ENCODE measurements around the gene PSMC4. TPM values are rescaled to one million over a fixed set of nuclear protein-coding genes. Genes with fewer than 3 reads are reported as not detected.
"Not testable (repeated sequence)": the region's sequence is repeated elsewhere in the genome, so short reads cannot be mapped to it uniquely, and the experiment has no call there.

The PSMC4 gene
- total RNA-seq, 4 donors from 2014 or later: 78.0 to 92.5 (median 87.7) TPM

GRCh38 chr19:39946532-39946931, 24.4 kb upstream of the PSMC4 start:
- intact Hi-C loops (cut with DNase I; ENCODE audit: low total_unique reads): no loop called here
- TF ChIP-seq POLR2A (IDR thresholded peaks at IDR 0.05) (no peak), CTCF (IDR thresholded peaks at IDR 0.05) (no peak)

DNA sequence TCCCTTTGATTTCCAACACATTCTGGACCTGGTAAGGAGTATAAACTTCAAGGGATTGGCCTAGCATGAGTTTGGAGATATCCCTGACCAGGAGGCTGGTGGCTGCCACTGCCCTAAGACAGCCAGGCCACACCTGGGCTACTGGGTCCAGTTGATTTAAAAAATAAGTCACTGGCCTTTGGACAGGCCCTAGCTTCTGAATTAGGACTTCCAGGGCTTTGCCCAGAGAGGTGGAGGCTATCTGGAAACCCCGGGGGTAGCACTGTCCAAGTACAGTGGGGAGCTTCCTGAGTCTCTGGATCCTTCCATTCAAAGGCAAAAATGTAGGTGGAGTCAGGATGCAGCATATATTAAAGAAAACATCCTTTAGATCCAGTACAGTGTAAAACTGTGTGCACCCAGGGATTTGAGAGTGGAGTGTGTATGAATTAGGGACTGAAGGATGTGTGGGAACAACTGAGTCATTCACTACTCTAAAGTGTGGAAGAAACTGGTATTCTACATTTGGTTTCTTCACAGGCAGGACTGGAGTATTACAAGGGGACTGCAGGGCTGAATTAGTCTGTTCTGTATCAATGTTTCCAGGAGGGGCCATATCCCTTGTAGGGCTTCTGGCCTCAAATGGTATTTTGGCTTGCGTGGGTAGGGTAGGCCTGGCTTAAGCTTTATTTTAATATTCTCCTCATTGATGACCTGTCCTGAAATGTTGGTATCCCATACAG, 21.8 kb upstream of the PSMC4 start:
- WGBS, 2 donors: 88 to 90% methylated on average over 2 of the region's 2 CpGs
- H3K4me3 ChIP-seq (ENCODE audit: low read depth, poor library complexity, severe bottlenecking): no peak overlapping the region
- intact Hi-C loops (cut with DNase I; ENCODE audit: low total_unique reads): no loop called here
- TF ChIP-seq POLR2A (IDR thresholded peaks at IDR 0.05): no peak
- no peak for TF ChIP-seq CTCF (IDR thresholded peaks at IDR 0.05)
- no peak for DNase-seq (ENCODE audit: low spot score in 2 of 2)

More at GRCh38 chr19:39946532-39946931, 24.4 kb upstream of the PSMC4 start:
- no peak overlapping the region for H3K4me3 ChIP-seq (ENCODE audit: low read depth, poor library complexity, severe bottlenecking)
- 74 to 86% methylated on average over 4 of the region's 4 CpGs for WGBS, 2 donors
- DNase-seq (ENCODE audit: low spot score in 2 of 2): no peak

DNA sequence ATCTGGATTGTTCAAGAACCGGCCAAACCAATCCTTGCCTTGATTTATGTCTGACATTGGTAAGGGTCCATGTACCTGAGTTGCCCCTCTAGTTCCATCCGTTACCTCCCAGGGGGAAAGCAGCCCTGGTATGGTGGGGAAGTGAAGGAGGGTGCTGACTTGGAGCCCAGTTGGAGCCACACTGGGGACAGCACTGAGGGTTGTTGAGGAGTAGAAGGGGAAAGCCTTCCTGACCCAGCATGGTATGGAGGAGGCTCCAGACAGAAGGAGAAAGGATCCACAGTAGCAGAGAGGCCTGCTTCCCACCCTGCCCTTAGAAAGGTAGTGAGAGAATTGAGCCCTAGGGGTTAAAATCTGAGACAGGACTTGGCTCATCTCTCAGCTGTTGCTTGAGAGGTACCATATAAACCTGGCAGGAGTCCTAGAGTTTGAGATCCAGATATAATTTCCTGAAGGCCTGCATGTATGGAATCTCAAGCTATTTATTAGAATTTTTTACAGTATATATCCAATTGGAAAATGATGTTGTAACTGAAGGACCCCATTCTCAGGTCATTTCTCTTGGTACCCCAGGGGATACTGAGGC, 19.8 kb upstream of the PSMC4 start:
- intact Hi-C loops (cut with DNase I; ENCODE audit: low total_unique reads): no loop called here
- 81 to 83% methylated on average over 2 of the region's 2 CpGs for WGBS, 2 donors
- no peak overlapping the region for H3K4me3 ChIP-seq (ENCODE audit: low read depth, poor library complexity, severe bottlenecking)
- no peak for TF ChIP-seq CTCF (IDR thresholded peaks at IDR 0.05)
- TF ChIP-seq POLR2A (IDR thresholded peaks at IDR 0.05): no peak
- DNase-seq (ENCODE audit: low spot score in 2 of 2): no peak

GRCh38 chr19:39951686-39952085, 19.3 kb upstream of the PSMC4 start:
- 40 to 56% methylated on average over 3 of the region's 3 CpGs for WGBS, 2 donors
- intact Hi-C loops (cut with DNase I; ENCODE audit: low total_unique reads): no loop called here
- no peak for DNase-seq (ENCODE audit: low spot score in 2 of 2)
- no peak overlapping the region for H3K4me3 ChIP-seq (ENCODE audit: low read depth, poor library complexity, severe bottlenecking)
- TF ChIP-seq CTCF (IDR thresholded peaks at IDR 0.05) (no peak), POLR2A (IDR thresholded peaks at IDR 0.05) (no peak)

- no peak for DNase-seq (ENCODE audit: low spot score in 2 of 2)
- TF ChIP-seq POLR2A (IDR thresholded peaks at IDR 0.05) (no peak), CTCF (IDR thresholded peaks at IDR 0.05) (no peak)
- no peak overlapping the region for H3K4me3 ChIP-seq (ENCODE audit: low read depth, poor library complexity, severe bottlenecking)
- intact Hi-C loops (cut with DNase I; ENCODE audit: low total_unique reads): no loop called here
- 86 to 91% methylated on average over 7 of the region's 7 CpGs for WGBS, 2 donors
These were observed 17.1 kb upstream of the PSMC4 start for GRCh38 chr19:39953915-39954314.

- 91 to 93% methylated on average over 5 of the region's 5 CpGs for WGBS, 2 donors
- intact Hi-C loops (cut with DNase I; ENCODE audit: low total_unique reads); H3K4me3 ChIP-seq (ENCODE audit: low read depth, poor library complexity, severe bottlenecking); DNase-seq (ENCODE audit: low spot score in 2 of 2): not testable (repeated sequence)
These were observed 13.1 kb upstream of the PSMC4 start for GRCh38 chr19:39957886-39958285.

- DNase-seq (ENCODE audit: low spot score in 2 of 2); intact Hi-C loops (cut with DNase I; ENCODE audit: low total_unique reads); H3K4me3 ChIP-seq (ENCODE audit: low read depth, poor library complexity, severe bottlenecking): not testable (repeated sequence)
- WGBS, 2 donors: 71 to 80% methylated on average over 3 of the region's 3 CpGs
These were observed 12.0 kb upstream of the PSMC4 start for GRCh38 chr19:39958942-39959341.

GRCh38 chr19:39959407-39959806, 11.6 kb upstream of the PSMC4 start:
- DNase-seq (ENCODE audit: low spot score in 2 of 2); H3K4me3 ChIP-seq (ENCODE audit: low read depth, poor library complexity, severe bottlenecking); intact Hi-C loops (cut with DNase I; ENCODE audit: low total_unique reads): not testable (repeated sequence)
- WGBS, 2 donors: 56 to 65% methylated on average over 13 of the region's 13 CpGs

All from lower leg skin (tissue), 4 donors.